Dedifferentiated amniotic fluid mesenchymal stem cell (primary cell): ENCODE data around the gene PTPRN2.
"Not testable (repeated sequence)": the region's sequence is repeated elsewhere in the genome, so short reads cannot be mapped to it uniquely, and the experiment has no call there.

Experiments used
- DNase-seq: peaks from one replicate; pipeline ENCODE4 v3.0.0-alpha.2; 2016; ENCODE audit errors: extremely low spot score

Gene PTPRN2

GRCh38 chr7:157952050-157952667 lies 635.5 kb downstream of the PTPRN2 start:
- no peak for DNase-seq

GRCh38 chr7:157951300-157952049 lies 636.1 kb downstream of the PTPRN2 start:
- no peak for DNase-seq

- DNase-seq: no peak
These were observed 637.9 kb downstream of the PTPRN2 start for GRCh38 chr7:157949711-157950110.

GRCh38 chr7:157947504-157947903 lies 640.1 kb downstream of the PTPRN2 start:
- DNase-seq: no peak

- no peak for DNase-seq
These were observed 641.1 kb downstream of the PTPRN2 start for GRCh38 chr7:157946398-157947060.

GRCh38 chr7:157945401-157945800 lies 642.2 kb downstream of the PTPRN2 start:
- no peak for DNase-seq

- no peak for DNase-seq
These were observed 642.8 kb downstream of the PTPRN2 start for GRCh38 chr7:157944734-157945291.

- DNase-seq: no peak
These were observed 643.6 kb downstream of the PTPRN2 start for GRCh38 chr7:157944051-157944450.

- DNase-seq: no peak
These were observed 644.1 kb downstream of the PTPRN2 start for GRCh38 chr7:157943561-157943960.

- DNase-seq: no peak
These were observed 646.4 kb downstream of the PTPRN2 start for GRCh38 chr7:157941210-157941609.

GRCh38 chr7:157940497-157940896 lies 647.1 kb downstream of the PTPRN2 start:
- no peak for DNase-seq

- DNase-seq: no peak
These were observed 649.4 kb downstream of the PTPRN2 start for GRCh38 chr7:157938211-157938610.

GRCh38 chr7:157937406-157937805 lies 650.2 kb downstream of the PTPRN2 start:
- no peak for DNase-seq

GRCh38 chr7:157936976-157937375 lies 650.6 kb downstream of the PTPRN2 start:
- no peak for DNase-seq

- not testable (repeated sequence) for DNase-seq
These were observed 651.9 kb downstream of the PTPRN2 start for GRCh38 chr7:157935721-157936120.

GRCh38 chr7:157933219-157934155 lies 654.1 kb downstream of the PTPRN2 start:
- not testable (repeated sequence) for DNase-seq

GRCh38 chr7:157932498-157933218 lies 655.0 kb downstream of the PTPRN2 start:
- no peak for DNase-seq

GRCh38 chr7:157930926-157931466 lies 656.6 kb downstream of the PTPRN2 start:
- DNase-seq: no peak

GRCh38 chr7:157930441-157930840 lies 657.2 kb downstream of the PTPRN2 start:
- no peak for DNase-seq

- DNase-seq: no peak
These were observed 658.0 kb downstream of the PTPRN2 start for GRCh38 chr7:157929671-157930070.
